Measurements from ENCODE around the gene NCAPD2.

Gene NCAPD2

GRCh38 chr12:6553051-6553868 is 59.4 kb downstream of the NCAPD2 start (continued):
- TF ChIP-seq ZNF148 (tag by site-specific recombination; IDR thresholded peaks at IDR 0.05; ENCODE audit: borderline replicate concordance) (no peak), ZNF600 (tag by site-specific recombination; IDR thresholded peaks at IDR 0.05) (peak; percentile 100), OSR2 (tag by site-specific recombination; IDR thresholded peaks at IDR 0.05) (peak; percentile 82), ZNF132 (tag by site-specific recombination; IDR thresholded peaks at IDR 0.05; ENCODE audit: borderline replicate concordance) (no peak), ZNF76 (tag by site-specific recombination; IDR thresholded peaks at IDR 0.05; ENCODE audit: borderline replicate concordance, low read depth) (0 out of 2 replicates have a peak, but pooled peaks have one; percentile 5), KLF8 (tag by site-specific recombination; IDR thresholded peaks at IDR 0.05) (no peak), ZNF558 (tag by site-specific recombination; IDR thresholded peaks at IDR 0.05) (no peak), ZNF302 (tag by site-specific recombination; IDR thresholded peaks at IDR 0.05; ENCODE audit: low read depth) (no peak), OVOL3 (tag by site-specific recombination; IDR thresholded peaks at IDR 0.05) (no peak), ZNF280C (tag by site-specific recombination; IDR thresholded peaks at IDR 0.05) (no peak), ZXDB (tag by site-specific recombination; IDR thresholded peaks at IDR 0.05) (peak; percentile 42; the same call in 1 of the 2 replicates), ZSCAN23 (tag by site-specific recombination; IDR thresholded peaks at IDR 0.05) (no peak), MYNN (tag by site-specific recombination; IDR thresholded peaks at IDR 0.05; ENCODE audit: borderline replicate concordance) (no peak), ZNF362 (tag by site-specific recombination; IDR thresholded peaks at IDR 0.05) (peak; percentile 69; the same call in 1 of the 2 replicates), TCF7L2 (IDR thresholded peaks at IDR 0.05; ENCODE audit: borderline replicate concordance, low read depth, low read length) (no peak), ZEB2 (tag by site-specific recombination; IDR thresholded peaks at IDR 0.05) (peak; percentile 40; the same call in 1 of the 2 replicates), ZNF529 (tag by site-specific recombination; IDR thresholded peaks at IDR 0.05; ENCODE audit: insufficient replicate concordance) (no peak), ZNF791 (tag by site-specific recombination; IDR thresholded peaks at IDR 0.05) (no peak), ZNF677 (tag by site-specific recombination; IDR thresholded peaks at IDR 0.05) (no peak), BCL11A (tag by site-specific recombination; IDR thresholded peaks at IDR 0.05; ENCODE audit: low read depth) (no peak), ZNF223 (tag by site-specific recombination; IDR thresholded peaks at IDR 0.05) (peak; percentile 79), ZNF837 (tag by site-specific recombination; IDR thresholded peaks at IDR 0.05) (no peak), GLIS1 (tag by site-specific recombination; IDR thresholded peaks at IDR 0.05) (peak; percentile 42), ELK4 (IDR thresholded peaks at IDR 0.05; ENCODE audit: borderline replicate concordance, low read depth, low read length) (no peak), ZSCAN16 (tag by site-specific recombination; IDR thresholded peaks at IDR 0.05) (0 out of 2 replicates have a peak, but pooled peaks have one; percentile 32), ZFHX2 (tag by site-specific recombination; conservative IDR thresholded peaks at IDR 0.05) (no peak), ZNF549 (tag by site-specific recombination; IDR thresholded peaks at IDR 0.05) (no peak), TSHZ1 (tag by site-specific recombination; IDR thresholded peaks at IDR 0.05; ENCODE audit: borderline replicate concordance) (no peak)
